Panc1 (cell line): ENCODE data around the gene CWC22. TPM values are rescaled to one million over a fixed set of nuclear protein-coding genes. Genes with fewer than 3 reads are reported as not detected.

ENCODE experiments used
- ATAC-seq: fragments of 200-7000 bp; cut with Tn5 transposase; 2 replicates; pipeline ENCODE4 v1.9.1; 2020; ENCODE audit warnings: mild to moderate bottlenecking, moderate library complexity
- BruUV-seq: library from RNA; stranded (reverse); fragments of 400-500 nt; replicated peaks from 2 replicates; lab custom pipeline; 2021; lab: Mats Ljungman, UMichigan
- CTCF ChIA-PET: fragments of 300-600 bp; sonication (Branson Sonifier 250); formaldehyde crosslinking; loops from one replicate; lab custom pipeline; 2022; ENCODE audit warnings: antibody characterized with exemption; lab: Charles Lee
- POLR2A ChIA-PET: fragments of 300-600 bp; sonication (Branson Sonifier 250); formaldehyde crosslinking; loops from one replicate; lab custom pipeline; 2022; ENCODE audit warnings: antibody characterized with exemption; lab: Charles Lee
- DNase-seq: peaks from one replicate; pipeline ENCODE4 v3.0.0-alpha.2; 2010; ENCODE audit warnings: low read depth, low spot score
- H3K27ac ChIP-seq: 2 replicates; pipeline ENCODE4 v1.5.1; 2011; ENCODE audit warnings: mild to moderate bottlenecking, low read length, inconsistent platforms
- H3K27me3 ChIP-seq: fragments of 200-500 bp; sonication (Bioruptor generic); 2 replicates; pipeline ENCODE4 v1.6.0; 2014; ENCODE audit warnings: low read length, inconsistent platforms; ENCODE audit not compliant: control insufficient read depth, insufficient read depth
- H3K36me3 ChIP-seq: fragments of 200-500 bp; sonication (Bioruptor generic); 2 replicates; pipeline ENCODE4 v1.5.1; 2014; ENCODE audit warnings: inconsistent platforms, mild to moderate bottlenecking, low read length, moderate library complexity; ENCODE audit not compliant: control insufficient read depth, insufficient read depth
- H3K4me1 ChIP-seq: 2 replicates; pipeline ENCODE4 v1.5.1; 2011; ENCODE audit warnings: inconsistent platforms, mild to moderate bottlenecking, low read length, moderate library complexity; ENCODE audit not compliant: control insufficient read depth, insufficient read depth
- H3K4me3 ChIP-seq, 2 experiments: 2 replicates each; pipeline ENCODE4 v1.5.1; 2011 to 2012; ENCODE audit warnings: low read depth in 2 of 2, low read length in 2 of 2, mild to moderate bottlenecking in 2 of 2, inconsistent platforms in 1 of 2, moderate library complexity in 1 of 2
- H3K9me3 ChIP-seq: fragments of 200-500 bp; sonication (Bioruptor generic); 2 replicates; pipeline ENCODE4 v1.5.1; 2014; ENCODE audit warnings: low read depth, mild to moderate bottlenecking, inconsistent platforms, low read length, moderate library complexity; ENCODE audit not compliant: control insufficient read depth, insufficient read depth
- POLR2AphosphoS5 ChIP-seq: IDR thresholded peaks from 2 replicates; pipeline ENCODE4 v1.6.1; 2012; ENCODE audit warnings: mild to moderate bottlenecking, low read depth, low read length, moderate library complexity
- SIN3A ChIP-seq: IDR thresholded peaks from 2 replicates; pipeline ENCODE4 v1.6.1; 2012; ENCODE audit warnings: low read depth, mild to moderate bottlenecking, low read length, moderate library complexity, borderline replicate concordance; ENCODE audit not compliant: insufficient read depth
- TCF7L2 ChIP-seq: IDR thresholded peaks from 2 replicates; pipeline ENCODE4 v1.6.1; 2011; ENCODE audit warnings: mild to moderate bottlenecking, low read depth, low read length, inconsistent platforms
- in situ Hi-C: cut with HindIII; loops from 2 replicates; pipeline ENCODE4 v1.10.0; 2016; ENCODE audit warnings: low sequenced_read_pairs, low pct_unique_long_range_greater_than_20kb
- intact Hi-C: fragments of 100-400 bp; cut with micrococcal nuclease; formaldehyde crosslinking; loops from one replicate; pipeline ENCODE4 v1.10.0; 2022; ENCODE audit not compliant: unreplicated experiment
- total RNA-seq: library from RNA; stranded (reverse); gene quantifications from one replicate; pipeline ENCODE4 v1.2.1, GENCODE V29; 2021; ENCODE audit not compliant: unreplicated experiment
- TF ChIP-seq, protein P1 (sequence below), 2 experiments: IDR thresholded peaks; 2 replicates each; pipeline ENCODE4 v1.6.1; 2011 to 2012; ENCODE audit warnings: low read depth in 2 of 2, control low read depth in 1 of 2, low read length in 1 of 2, mild to moderate bottlenecking in 1 of 2, moderate library complexity in 1 of 2; ENCODE audit not compliant: insufficient read depth in 1 of 2
- TF ChIP-seq, protein P2 (sequence below): fragments of 450-650 bp; IDR thresholded peaks from 2 replicates; pipeline ENCODE4 v1.5.1; 2017; ENCODE audit warnings: mild to moderate bottlenecking

Gene CWC22
- total RNA-seq, 1 experiment from 2014 or later, result 17.2 TPM

DNA sequence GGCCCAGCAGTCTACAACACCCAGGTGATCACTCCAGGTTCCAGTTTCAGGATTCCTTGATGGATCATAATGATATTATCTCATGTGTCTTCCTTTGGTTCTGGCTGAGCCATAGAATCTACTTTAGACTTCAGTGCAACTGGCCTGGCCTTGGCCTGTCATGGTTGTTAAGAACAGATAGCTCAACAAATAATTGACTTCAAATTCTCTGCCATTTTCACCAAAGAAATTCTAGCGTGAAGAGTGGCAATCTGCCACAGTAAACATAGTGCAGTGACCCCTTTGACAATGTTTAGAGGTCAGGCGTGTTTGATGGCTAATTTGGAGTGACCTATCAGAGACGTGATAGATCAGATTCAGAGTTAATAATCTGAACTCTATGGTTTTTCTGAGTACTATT, 95.5 kb downstream of the CWC22 start:
- TF ChIP-seq POLR2AphosphoS5 (no peak), SIN3A (no peak), TCF7L2 (no peak)
- TF ChIP-seq, protein P1, sequence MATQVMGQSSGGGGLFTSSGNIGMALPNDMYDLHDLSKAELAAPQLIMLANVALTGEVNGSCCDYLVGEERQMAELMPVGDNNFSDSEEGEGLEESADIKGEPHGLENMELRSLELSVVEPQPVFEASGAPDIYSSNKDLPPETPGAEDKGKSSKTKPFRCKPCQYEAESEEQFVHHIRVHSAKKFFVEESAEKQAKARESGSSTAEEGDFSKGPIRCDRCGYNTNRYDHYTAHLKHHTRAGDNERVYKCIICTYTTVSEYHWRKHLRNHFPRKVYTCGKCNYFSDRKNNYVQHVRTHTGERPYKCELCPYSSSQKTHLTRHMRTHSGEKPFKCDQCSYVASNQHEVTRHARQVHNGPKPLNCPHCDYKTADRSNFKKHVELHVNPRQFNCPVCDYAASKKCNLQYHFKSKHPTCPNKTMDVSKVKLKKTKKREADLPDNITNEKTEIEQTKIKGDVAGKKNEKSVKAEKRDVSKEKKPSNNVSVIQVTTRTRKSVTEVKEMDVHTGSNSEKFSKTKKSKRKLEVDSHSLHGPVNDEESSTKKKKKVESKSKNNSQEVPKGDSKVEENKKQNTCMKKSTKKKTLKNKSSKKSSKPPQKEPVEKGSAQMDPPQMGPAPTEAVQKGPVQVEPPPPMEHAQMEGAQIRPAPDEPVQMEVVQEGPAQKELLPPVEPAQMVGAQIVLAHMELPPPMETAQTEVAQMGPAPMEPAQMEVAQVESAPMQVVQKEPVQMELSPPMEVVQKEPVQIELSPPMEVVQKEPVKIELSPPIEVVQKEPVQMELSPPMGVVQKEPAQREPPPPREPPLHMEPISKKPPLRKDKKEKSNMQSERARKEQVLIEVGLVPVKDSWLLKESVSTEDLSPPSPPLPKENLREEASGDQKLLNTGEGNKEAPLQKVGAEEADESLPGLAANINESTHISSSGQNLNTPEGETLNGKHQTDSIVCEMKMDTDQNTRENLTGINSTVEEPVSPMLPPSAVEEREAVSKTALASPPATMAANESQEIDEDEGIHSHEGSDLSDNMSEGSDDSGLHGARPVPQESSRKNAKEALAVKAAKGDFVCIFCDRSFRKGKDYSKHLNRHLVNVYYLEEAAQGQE (IDR thresholded peaks at IDR 0.05; ENCODE audit: insufficient read depth in 1 of 2, low read depth in 2 of 2, low read length in 1 of 2), result no peak
- TF ChIP-seq, protein P2, sequence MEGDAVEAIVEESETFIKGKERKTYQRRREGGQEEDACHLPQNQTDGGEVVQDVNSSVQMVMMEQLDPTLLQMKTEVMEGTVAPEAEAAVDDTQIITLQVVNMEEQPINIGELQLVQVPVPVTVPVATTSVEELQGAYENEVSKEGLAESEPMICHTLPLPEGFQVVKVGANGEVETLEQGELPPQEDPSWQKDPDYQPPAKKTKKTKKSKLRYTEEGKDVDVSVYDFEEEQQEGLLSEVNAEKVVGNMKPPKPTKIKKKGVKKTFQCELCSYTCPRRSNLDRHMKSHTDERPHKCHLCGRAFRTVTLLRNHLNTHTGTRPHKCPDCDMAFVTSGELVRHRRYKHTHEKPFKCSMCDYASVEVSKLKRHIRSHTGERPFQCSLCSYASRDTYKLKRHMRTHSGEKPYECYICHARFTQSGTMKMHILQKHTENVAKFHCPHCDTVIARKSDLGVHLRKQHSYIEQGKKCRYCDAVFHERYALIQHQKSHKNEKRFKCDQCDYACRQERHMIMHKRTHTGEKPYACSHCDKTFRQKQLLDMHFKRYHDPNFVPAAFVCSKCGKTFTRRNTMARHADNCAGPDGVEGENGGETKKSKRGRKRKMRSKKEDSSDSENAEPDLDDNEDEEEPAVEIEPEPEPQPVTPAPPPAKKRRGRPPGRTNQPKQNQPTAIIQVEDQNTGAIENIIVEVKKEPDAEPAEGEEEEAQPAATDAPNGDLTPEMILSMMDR, result no peak
- in situ Hi-C loops, result no loop called here

DNA sequence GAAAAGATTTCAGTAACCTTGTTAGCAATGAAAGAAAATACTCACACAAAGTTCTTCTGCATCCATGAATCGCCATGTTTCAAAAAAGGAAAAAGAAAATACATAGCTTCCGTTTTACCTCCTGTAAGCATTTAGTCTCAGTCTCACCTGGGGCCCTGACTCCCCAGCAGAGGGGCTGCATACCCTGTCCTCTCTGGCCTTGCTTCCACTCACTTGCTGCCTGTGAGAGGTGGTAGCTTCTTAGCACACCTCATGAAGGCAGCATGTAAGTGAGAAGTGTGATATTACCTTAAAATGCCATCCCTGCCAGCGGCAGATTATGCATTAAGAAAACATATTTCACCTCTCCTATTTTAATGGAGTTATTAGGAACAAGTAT, 96.4 kb downstream of the CWC22 start:
- TF ChIP-seq TCF7L2 (no peak), SIN3A (no peak), POLR2AphosphoS5 (no peak)
- TF ChIP-seq, protein P1 (IDR thresholded peaks at IDR 0.05; ENCODE audit: insufficient read depth in 1 of 2, low read depth in 2 of 2, low read length in 1 of 2), result no peak
- TF ChIP-seq, protein P2, result no peak
- DNase-seq, result no peak
- no peak overlapping the region for H3K4me3 ChIP-seq
- no peaks in the 10 kb centered on the region for H3K4me1 ChIP-seq
- H3K27ac ChIP-seq, result no peak overlapping the region
- intact Hi-C loops (no loop called here), in situ Hi-C loops (no loop called here)
- ChIA-PET CTCF (no interaction called here), POLR2A (no interaction called here)
- H3K9me3 ChIP-seq, result no peaks in the 10 kb centered on the region
- no peaks in the 10 kb centered on the region for H3K36me3 ChIP-seq
- no peak for ATAC-seq
- BruUV-seq, result no TSS peak
- H3K27me3 ChIP-seq, result no peaks in the 10 kb centered on the region

More for the DNA sequence above, 95.5 kb downstream of the CWC22 start:
- Histone ChIP-seq H3K4me1 (no peaks in the 10 kb centered on the region), H3K36me3 (no peaks in the 10 kb centered on the region), H3K27ac (no peak overlapping the region), H3K4me3 (no peak overlapping the region), H3K9me3 (no peaks in the 10 kb centered on the region), H3K27me3 (no peaks in the 10 kb centered on the region)
- POLR2A ChIA-PET, result no interaction called here
- no TSS peak for BruUV-seq
- CTCF ChIA-PET, result no interaction called here
- DNase-seq, result no peak
- ATAC-seq, result no peak
- intact Hi-C loops, result no loop called here
